Progenitor cell of endocrine pancreas (in vitro differentiated cells): ENCODE data around the gene FCRLA. TPM values are rescaled to one million over a fixed set of nuclear protein-coding genes. Genes with fewer than 3 reads are reported as not detected.
"Not testable (repeated sequence)": the region's sequence is repeated elsewhere in the genome, so short reads cannot be mapped to it uniquely, and the experiment has no call there.

Experiments
- DNase-seq: peaks from one replicate; pipeline ENCODE4 v3.0.0; 2021; ENCODE audit warnings: low spot score; ENCODE audit not compliant: unreplicated experiment
- H3K27ac Mint-ChIP-seq: 2 replicates; pipeline ENCODE4 v1.8.0; 2021; ENCODE audit warnings: mild to moderate bottlenecking, moderate library complexity, mixed read lengths
- H3K27me3 Mint-ChIP-seq: 2 replicates; pipeline ENCODE4 v1.8.0; 2021; ENCODE audit warnings: mixed read lengths
- H3K36me3 Mint-ChIP-seq: 2 replicates; pipeline ENCODE4 v1.8.0; 2022; ENCODE audit warnings: mixed read lengths; ENCODE audit not compliant: insufficient read depth
- H3K4me1 Mint-ChIP-seq: 2 replicates; pipeline ENCODE4 v1.8.0; 2021; ENCODE audit warnings: low read depth, mixed read lengths
- H3K4me3 Mint-ChIP-seq: 2 replicates; pipeline ENCODE4 v1.8.0; 2021; ENCODE audit warnings: low read depth, mild to moderate bottlenecking, moderate library complexity, mixed read lengths
- H3K9me3 Mint-ChIP-seq: 2 replicates; pipeline ENCODE4 v1.8.0; 2021; ENCODE audit warnings: low read depth, mixed read lengths
- total RNA-seq: library from RNA; stranded (reverse); gene quantifications from 2 replicates; pipeline ENCODE4 v1.2.1, GENCODE V29; 2021
- TF ChIP-seq, protein P1 (sequence below): fragments of 200-600 bp; sonication (generic); IDR thresholded peaks from one replicate; pipeline ENCODE4 v1.5.0; 2021; ENCODE audit warnings: antibody characterized with exemption, mild to moderate bottlenecking; ENCODE audit not compliant: unreplicated experiment

FCRLA gene
- total RNA-seq, 1 donor from 2014 or later = not detected

DNA sequence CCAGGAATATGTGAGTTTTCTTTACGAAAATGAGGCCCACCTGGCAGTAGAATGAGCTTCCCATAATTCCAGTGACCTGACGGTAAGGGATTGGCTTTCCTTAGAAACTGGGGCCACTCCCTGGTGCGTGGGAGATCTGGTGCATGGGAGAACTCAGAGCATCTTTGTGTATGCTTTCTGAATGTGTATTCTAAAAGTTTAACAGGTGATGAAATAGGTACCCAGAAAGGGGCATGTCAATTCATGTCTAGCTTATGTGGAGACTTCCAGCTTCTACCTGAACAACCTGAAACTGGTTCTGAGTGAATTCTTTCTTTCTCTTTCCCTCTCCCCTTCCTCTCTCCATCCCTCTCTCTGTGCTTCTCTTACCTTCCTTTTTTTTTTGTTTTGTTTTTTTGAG, 15.2 kb upstream of the FCRLA start:
- Mint-ChIP-seq H3K9me3 (peaks cover 15% of the 10 kb centered on the region), H3K4me1 (peaks cover 7% of the 10 kb centered on the region), H3K27ac (no peak overlapping the region), H3K4me3 (no peak overlapping the region), H3K36me3 (peaks cover 3% of the 10 kb centered on the region), H3K27me3 (peaks cover 6% of the 10 kb centered on the region)
- TF ChIP-seq, protein P1, sequence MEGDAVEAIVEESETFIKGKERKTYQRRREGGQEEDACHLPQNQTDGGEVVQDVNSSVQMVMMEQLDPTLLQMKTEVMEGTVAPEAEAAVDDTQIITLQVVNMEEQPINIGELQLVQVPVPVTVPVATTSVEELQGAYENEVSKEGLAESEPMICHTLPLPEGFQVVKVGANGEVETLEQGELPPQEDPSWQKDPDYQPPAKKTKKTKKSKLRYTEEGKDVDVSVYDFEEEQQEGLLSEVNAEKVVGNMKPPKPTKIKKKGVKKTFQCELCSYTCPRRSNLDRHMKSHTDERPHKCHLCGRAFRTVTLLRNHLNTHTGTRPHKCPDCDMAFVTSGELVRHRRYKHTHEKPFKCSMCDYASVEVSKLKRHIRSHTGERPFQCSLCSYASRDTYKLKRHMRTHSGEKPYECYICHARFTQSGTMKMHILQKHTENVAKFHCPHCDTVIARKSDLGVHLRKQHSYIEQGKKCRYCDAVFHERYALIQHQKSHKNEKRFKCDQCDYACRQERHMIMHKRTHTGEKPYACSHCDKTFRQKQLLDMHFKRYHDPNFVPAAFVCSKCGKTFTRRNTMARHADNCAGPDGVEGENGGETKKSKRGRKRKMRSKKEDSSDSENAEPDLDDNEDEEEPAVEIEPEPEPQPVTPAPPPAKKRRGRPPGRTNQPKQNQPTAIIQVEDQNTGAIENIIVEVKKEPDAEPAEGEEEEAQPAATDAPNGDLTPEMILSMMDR = no peak
- DNase-seq = no peak

DNA sequence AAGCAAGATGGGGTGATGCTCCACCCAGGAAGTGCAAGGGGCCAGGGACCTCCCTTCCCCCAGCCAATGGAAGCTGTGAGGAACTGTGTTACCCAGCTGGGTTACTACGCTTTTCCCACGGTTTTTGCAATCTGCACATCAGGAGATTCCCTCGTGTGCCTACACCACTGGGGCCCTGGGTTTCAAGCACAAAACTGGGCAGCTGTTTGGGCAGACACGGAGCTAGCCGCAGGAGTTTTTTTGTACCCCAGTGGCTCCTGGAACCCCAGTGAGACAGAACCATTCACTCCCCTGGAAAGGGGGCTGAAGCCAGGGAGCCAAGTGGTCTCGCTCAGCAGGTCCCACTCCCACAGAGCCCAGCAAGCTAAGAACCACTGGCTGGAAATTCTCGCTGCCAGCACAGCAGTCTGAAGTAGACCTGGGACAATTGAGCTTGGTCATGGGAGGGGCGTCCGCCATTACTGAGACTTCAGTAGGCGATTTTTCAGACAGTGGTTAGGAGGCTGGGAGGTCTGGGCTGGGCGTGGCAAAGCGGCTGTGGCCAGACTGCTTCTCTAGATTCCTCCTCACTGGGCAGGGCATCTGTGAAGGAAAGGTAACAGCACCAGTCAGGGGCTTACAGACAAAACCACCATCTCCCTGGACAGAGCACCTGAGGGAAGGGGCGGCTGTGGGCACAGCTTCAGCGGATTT, 13.9 kb upstream of the FCRLA start:
- not testable (repeated sequence) for H3K27me3 Mint-ChIP-seq, H3K4me3 Mint-ChIP-seq, H3K27ac Mint-ChIP-seq, DNase-seq, H3K36me3 Mint-ChIP-seq, H3K4me1 Mint-ChIP-seq
- H3K9me3 Mint-ChIP-seq = peaks cover 21% of the 10 kb centered on the region

DNA sequence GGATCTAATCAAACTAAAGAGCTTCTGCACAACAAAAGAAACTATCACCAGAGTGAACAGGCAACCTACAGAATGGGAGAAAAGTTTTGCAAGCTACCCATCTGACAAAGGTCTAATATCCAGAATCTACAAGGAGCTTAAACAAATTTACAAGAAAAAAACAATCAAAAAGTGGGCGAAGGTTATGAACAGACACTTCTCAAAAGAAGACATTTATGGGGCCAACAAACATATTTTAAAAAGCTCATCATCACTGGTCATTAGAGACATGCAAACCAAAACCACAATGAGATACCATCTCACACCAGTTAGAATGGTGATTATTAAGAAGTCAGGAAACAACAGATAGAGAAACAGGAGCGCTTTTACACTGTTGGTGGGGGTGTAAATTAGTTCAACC, 8.7 kb upstream of the FCRLA start:
- not testable (repeated sequence) for H3K27ac Mint-ChIP-seq, DNase-seq, H3K4me3 Mint-ChIP-seq, H3K36me3 Mint-ChIP-seq, H3K4me1 Mint-ChIP-seq, H3K27me3 Mint-ChIP-seq
- H3K9me3 Mint-ChIP-seq = peaks cover 24% of the 10 kb centered on the region

DNA sequence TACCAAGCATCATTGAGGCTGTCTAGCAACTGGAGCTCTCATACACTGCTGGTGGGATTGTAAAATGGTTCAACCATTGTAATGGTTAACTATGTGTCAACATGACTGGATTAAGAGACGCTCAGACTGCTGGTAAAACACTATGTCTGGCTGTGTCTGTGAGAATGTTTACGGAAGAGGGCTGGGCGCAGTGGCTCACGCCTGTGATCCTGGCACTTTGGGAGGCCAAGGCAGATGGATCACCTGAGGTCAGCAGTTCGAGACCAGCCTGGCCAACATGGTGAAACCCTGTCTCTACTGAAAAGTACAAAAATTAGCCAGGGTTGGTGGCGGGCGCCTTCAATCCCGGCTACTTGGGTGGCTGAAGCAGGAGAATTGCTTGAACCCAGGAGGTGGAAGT, 4.8 kb upstream of the FCRLA start:
- no peak for DNase-seq
- H3K36me3 Mint-ChIP-seq = peaks cover 1% of the 10 kb centered on the region
- TF ChIP-seq, protein P1 = no peak
- peak overlapping the region; percentile 80 for H3K27ac Mint-ChIP-seq
- no peaks in the 10 kb centered on the region for H3K27me3 Mint-ChIP-seq
- H3K4me3 Mint-ChIP-seq = no peak overlapping the region
- H3K4me1 Mint-ChIP-seq = peaks cover 9% of the 10 kb centered on the region
- H3K9me3 Mint-ChIP-seq = peaks cover 6% of the 10 kb centered on the region

DNA sequence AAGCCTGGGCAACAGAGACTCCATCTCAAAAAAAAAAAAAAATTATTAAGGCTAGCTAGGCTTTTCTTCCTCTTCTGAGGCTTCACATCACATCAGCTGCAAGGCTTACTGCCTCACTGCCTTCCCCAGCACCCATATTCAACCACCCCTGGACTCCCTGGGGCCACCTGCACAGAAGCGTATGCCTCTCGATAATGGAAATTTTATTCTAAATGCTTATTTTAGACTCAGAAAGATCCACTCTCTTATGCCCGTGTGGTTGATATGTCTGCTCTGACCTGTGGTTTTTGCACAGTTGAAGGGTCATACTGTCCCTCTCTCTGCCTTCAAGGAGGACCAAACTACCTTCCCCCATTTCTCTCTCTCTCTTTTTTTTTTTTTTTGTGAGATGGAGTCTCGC, 1.5 kb upstream of the FCRLA start:
- H3K9me3 Mint-ChIP-seq = no peaks in the 10 kb centered on the region
- DNase-seq = no peak
- peaks cover 6% of the 10 kb centered on the region for H3K27me3 Mint-ChIP-seq
- TF ChIP-seq, protein P1 = no peak
- peaks cover 20% of the 10 kb centered on the region for H3K4me1 Mint-ChIP-seq
- no peak overlapping the region for H3K27ac Mint-ChIP-seq
- H3K4me3 Mint-ChIP-seq = no peak overlapping the region
- no peaks in the 10 kb centered on the region for H3K36me3 Mint-ChIP-seq

DNA sequence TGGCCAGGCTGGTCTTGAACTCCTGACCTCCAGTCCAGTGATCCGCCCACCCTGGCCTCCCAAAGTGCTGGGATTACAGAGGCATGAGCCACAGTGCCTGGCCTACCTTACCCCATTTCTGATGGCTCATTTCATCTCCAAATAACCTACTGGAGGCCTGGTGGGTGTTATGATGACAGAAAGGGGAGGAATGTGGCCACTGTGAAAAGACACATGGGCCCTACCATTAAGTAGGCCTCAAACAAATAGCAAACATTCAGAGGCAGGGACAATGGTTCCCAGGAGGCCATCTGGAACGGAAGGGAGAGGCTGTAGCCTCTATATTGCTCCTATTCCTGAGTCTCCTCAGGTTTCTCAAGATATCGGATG, 932 bp upstream of the FCRLA start:
- H3K27me3 Mint-ChIP-seq = peaks cover 6% of the 10 kb centered on the region

More for the DNA sequence above, 932 bp upstream of the FCRLA start:
- Mint-ChIP-seq H3K4me3 (no peak overlapping the region), H3K9me3 (no peaks in the 10 kb centered on the region), H3K36me3 (no peaks in the 10 kb centered on the region), H3K27ac (no peak overlapping the region), H3K4me1 (peaks cover 20% of the 10 kb centered on the region)
- TF ChIP-seq, protein P1 = no peak
- no peak for DNase-seq
